HG02884 (cell line): ENCODE measurements around the gene NUBPL.
"Not testable (repeated sequence)": the region's sequence is repeated elsewhere in the genome, so short reads cannot be mapped to it uniquely, and the experiment has no call there.

Experiments used
- ATAC-seq: cut with Tn5 transposase; IDR thresholded peaks from one replicate; pipeline ENCODE4 v1.9.1; 2021; ENCODE audit warnings: mild to moderate bottlenecking, moderate library complexity; ENCODE audit not compliant: unreplicated experiment

NUBPL gene

DNA sequence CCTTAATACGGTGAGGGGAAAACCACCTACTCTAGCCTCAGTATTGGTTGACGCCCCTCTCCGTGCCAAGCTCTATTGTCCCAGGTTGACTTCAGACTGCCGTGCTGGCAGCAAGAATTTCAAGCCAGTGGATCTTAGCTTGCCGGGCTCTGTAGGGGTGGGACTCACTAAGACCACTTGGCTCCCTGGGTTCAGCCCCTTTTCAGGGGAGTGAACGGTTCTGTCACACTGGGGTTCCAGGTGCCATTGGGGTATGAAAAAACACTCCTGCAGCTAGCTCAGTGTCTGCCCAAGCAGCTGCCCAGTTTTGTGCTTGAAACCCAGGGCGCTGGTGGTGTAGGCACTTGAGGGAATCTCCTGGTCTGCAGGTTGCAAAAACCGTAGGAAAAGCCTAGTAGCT lies 107.1 kb downstream of the NUBPL start:
- ATAC-seq = no peak

DNA sequence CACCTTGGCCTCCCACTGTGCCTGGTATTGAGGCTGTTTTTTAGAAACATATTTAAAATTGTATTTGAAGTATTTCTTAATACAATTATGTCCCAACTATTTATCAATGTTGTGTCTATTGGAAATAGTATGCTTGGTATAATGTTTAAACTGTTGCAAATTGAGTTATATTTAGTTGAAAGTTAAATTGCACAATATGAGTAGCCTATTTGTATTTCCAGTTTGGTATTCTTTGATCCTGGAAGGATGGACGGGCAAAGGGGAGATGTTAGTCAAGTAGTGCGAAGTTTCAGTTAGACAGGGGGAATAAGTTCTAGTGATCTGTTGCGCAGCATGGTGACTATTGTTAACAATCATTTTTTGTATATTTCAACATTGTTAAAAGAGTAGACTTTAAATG lies 111.5 kb downstream of the NUBPL start:
- no peak for ATAC-seq

GRCh38 chr14:31677052-31677451 lies 115.8 kb downstream of the NUBPL start:
- no peak for ATAC-seq

GRCh38 chr14:31677630-31678029 lies 116.4 kb downstream of the NUBPL start:
- no peak for ATAC-seq

DNA sequence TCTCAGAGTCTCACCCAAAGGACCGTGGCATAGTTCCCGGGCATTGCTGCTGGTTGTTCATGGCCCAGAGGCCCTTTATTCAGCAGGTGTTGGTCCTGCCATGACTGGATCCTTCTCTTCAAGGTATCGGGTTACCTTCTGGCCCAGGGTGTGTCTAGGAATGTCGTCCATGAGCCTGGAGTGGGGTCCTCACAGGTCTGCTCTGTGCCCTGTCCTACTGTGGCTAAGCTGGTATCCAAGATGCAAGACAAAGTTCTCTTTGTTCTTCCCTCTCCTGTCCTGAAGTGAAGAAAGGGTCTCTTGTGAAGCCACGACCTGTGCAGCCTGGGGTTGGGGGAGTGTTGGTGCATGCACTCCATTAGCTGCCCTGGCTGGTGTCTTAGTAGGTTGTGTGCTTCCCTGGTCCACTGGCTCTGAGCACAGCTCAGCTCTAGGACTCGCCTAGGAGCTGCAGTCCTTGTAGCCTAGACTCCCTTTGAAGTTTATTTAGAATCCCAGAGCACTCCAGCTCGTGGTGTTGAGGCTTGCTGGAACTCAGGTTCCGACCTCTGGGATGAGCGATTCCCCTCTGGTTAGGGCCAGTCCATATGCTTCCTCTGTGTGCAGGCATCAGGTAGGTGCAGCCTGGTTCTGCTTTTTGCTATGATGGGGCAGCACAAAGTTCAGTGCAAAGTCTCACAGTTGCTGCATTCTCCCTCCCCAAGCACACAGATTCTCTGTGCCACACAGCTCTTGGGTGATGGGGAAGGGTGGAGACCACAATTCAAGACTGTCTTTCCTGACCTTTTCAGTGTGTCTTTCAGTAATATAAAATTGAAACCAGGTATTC lies 117.4 kb downstream of the NUBPL start:
- no peak for ATAC-seq

DNA sequence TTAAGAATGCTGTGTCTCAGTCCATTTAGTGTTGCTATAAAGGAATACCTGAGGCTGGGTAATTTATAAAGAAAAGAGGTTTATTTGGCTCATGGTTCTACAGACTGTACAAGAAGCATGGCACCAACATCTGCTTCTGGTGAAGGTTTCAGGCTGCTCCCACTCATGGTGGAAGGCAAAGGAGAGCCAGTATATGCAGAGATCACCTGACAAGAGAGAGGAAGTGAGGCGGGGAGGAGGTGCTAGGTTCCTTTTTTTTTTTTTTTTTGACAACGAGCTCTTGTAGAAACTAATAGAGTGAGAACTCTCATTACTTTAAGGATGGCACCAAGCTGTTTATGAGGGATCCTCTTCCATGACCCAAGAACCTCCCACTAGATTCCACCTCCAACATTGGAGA lies 121.6 kb downstream of the NUBPL start:
- ATAC-seq = no peak

- no peak for ATAC-seq
Observed at GRCh38 chr14:31687726-31688125, 126.5 kb downstream of the NUBPL start.

DNA sequence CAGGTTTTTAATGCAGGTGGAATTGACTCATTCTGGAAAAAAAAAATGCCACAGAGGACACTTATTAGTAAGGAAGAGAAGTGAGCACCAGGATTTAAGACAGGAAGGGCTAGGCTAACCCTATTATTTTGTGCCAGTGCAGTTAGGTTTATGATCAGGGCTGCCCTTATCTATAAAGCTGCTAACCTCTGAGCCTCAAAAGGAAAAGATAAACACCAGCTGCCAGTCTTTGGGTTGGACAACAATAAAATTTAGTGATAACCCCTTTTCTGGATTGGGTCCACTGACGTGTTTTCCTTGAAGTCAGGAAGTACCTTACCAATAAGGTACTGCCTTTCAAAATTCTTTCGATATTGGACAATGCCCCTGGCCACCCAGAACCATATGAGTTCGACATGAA lies 128.9 kb downstream of the NUBPL start:
- no peak for ATAC-seq

DNA sequence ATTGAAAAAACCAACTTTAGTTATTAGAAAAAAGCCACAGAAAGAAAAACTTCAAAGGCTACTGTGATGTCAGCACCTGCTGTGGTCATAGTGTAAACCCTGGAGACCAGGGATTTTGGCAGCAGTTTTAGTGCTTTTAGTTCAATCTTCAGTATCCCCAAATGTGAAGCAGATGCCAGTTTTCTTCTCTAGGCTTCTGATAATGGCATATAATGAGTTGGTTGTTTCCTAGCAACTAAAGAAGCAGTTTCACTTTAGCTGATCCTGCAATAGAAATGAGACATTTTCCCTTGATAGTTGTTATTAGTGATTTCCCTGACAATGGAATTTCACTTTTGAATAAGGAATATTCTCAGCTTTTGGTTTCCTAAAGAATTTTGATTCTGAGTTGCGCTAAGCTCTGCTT lies 131.2 kb downstream of the NUBPL start:
- no peak for ATAC-seq

DNA sequence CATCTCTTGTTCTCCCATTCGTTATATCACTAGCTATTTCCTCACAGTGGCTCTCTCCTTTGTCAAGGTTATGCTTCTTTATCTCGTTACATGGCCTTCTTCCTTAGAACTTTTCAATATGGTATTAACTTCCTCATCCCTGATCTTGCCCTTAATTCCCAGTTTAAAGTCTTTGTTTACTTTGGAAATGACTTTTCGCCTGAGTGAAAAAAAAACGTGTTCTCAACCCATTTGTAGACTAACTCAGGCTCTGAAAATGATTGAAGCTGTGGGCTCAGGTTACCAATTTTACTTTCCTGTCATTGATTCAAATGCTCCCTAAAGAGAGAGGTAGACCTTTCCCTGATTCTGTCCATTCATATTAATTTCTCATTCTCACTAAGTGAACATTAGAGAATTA lies 135.2 kb downstream of the NUBPL start:
- ATAC-seq = no peak

DNA sequence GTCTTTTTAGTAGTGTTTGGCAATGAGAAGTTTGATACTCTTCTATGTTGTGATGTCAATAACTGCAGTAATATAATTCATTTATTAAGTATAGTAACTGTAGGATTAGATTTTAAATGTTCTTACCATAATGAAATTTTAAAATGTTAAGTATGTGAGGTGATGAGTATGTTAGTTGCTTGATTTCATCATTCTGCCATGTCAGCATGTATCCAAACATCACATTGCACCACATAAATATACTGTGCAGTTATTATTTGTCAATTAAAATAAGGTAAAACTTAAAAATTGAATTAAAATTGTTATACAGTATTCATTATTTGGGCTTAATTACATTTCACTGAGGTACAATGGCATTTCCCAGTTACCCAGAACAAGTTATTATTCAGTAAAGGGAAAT lies 138.6 kb downstream of the NUBPL start:
- ATAC-seq = no peak

GRCh38 chr14:31700282-31701074 lies 139.3 kb downstream of the NUBPL start:
- ATAC-seq = no peak

DNA sequence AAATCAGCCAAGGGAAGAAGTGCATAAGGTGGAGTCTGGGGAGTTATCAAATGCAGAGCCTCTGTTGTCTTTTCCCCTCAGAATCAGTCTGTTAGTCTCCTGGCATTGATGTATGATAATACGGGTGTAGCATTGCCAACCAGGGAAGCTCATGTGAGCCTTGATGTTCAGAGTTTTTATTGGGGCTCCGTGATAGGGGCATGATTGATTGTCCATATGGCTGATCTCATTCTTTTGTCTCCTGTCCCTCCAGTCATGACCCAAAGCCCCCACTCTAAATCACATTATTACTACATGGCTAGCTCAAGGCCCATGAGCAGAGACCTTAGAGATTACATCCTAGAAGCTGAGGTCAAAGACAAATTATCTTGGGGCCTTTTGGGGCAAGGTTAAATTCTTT lies 140.9 kb downstream of the NUBPL start:
- ATAC-seq = no peak

DNA sequence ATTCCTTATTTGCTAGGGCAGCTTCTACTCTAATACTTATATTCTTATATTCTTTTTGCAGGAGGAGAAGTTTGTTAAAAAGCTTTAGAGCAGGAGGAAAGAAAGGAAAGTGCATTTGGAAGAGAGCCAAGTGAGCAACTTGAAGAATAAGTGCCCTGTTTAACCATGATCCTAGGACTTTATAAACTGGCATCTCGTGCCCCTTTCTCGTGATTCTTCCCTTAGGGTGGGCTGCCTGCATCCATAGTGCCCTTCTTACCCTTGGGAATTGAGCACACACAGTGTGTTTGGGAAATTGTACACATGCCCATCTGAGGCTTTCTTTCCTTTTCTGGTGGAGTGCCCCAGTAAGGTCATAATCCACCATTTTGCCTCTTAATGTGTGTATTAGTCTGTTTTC lies 141.9 kb downstream of the NUBPL start:
- ATAC-seq = no peak

DNA sequence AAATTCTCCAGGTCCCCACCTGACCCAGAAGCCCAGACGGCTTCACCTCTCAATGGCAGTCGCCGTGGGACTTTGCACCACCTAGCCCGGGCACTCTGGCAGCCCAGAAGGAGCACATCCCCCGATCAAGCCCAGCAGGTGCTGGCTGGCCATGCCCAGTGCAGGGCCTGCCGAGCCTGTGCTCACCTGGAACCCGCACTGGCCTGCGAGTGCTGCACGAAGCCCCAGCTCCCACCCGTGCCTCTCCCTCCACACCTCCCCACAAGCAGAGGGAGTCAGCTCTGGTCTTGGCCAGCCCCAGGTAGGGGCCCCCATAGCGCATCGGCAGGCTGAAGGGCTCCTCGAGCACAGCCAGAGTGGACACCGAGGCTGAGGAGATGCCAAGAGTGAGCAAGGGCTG lies 144.5 kb downstream of the NUBPL start:
- no peak for ATAC-seq

- ATAC-seq = not testable (repeated sequence)
Observed at GRCh38 chr14:31708661-31709060, 147.5 kb downstream of the NUBPL start.

DNA sequence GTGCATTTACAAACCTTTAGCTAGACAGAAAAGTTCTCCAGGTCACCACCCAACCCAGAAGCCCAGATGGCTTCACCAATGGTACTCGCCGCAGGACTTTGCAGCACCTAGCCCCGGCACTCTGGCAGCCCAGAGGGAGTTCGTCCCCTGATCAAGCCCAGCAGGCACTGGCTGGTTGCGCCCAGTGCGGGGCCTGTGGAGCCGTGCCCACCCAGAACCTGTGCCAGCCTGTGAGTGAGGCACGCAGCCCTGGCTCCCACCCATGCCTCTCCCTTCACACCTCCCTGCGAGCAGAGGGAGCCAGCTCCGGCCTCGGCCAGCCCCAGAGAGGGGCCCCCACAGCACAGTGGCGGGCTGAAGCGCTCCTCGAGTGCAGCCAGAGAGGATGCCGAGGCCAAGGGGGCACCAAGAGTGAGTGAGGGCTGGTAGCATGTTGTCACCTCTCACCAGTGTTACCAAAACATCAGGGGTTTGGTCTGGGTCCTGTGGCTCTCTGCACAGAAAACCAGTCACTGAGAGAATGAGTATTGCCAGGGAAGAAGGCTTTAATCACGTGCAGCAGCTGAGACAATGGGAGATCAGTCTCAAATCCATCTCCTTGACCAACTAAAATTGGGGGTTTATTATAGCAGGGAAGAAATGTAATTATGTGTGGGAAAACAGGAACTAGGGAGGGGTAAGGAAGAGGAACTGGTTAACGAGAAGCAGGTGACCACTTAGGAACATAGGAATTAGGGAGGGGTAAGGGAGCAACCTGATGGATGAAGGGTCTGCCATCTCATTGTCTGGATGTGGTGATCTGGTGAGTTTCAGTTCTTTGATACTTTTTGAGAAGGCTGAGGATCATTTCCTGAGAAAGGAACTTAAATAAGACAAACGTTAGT lies 151.3 kb downstream of the NUBPL start:
- no peak for ATAC-seq

- no peak for ATAC-seq
Observed at GRCh38 chr14:31716208-31716607, 155.0 kb downstream of the NUBPL start.

DNA sequence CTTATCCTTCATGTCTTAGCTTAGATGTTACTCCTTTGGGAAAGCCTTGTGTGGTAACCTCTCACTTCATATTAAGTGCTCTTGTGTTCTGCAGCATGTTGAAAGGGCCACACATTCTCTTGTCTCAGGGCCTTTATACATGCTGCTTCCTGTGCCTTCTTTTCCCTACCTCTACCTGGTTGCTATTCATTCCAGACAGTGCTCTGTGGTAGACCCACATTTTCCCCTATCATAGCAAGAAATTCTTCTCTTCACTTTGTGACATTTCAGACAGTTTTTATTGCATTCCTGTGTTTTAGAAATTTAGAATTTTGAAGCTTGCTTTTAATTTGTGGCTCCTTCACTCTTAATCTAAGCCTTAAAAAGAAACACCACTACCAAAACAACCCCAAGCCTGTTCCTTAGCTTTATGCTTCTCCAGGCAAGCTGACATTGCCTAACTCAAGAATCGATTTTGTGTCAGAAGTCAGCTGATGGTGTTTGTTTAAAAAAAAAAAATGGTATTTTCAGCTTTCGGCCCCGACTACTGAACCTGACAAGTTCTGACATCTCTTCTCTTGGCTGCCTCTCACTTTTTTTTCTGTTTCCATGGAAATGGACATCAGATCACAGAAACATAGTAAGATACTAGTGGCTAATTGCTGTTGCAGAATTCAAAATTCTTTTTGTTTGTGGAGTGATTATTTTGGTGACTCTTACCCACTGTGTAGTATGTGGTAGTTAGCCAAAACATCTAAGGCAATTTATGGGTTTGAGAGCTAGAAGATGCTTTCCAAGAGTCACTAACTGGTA lies 156.3 kb downstream of the NUBPL start:
- no peak for ATAC-seq

GRCh38 chr14:31718585-31718984 lies 157.4 kb downstream of the NUBPL start:
- no peak for ATAC-seq

GRCh38 chr14:31718985-31719384 lies 157.8 kb downstream of the NUBPL start:
- no peak for ATAC-seq
